Measurements from ENCODE around the gene CEND1. TPM values are rescaled to one million over a fixed set of nuclear protein-coding genes. Genes with fewer than 3 reads are reported as not detected.

CEND1 gene
- total and polyA plus RNA-seq, 2 of the 13 experiments (the other 11 are each of a cell fraction or from before 2014, with no cell fraction given) = not detected

- no peak for TF ChIP-seq MAZ (IDR thresholded peaks at IDR 0.05; ENCODE audit: borderline replicate concordance, low read depth, low read length)
- TF ChIP-seq MAZ (CRISPR knock-in tag; IDR thresholded peaks at IDR 0.05; ENCODE audit: low read depth) = no peak
- no peak for TF ChIP-seq MNT (IDR thresholded peaks at IDR 0.05)
- TF ChIP-seq CENPX (CRISPR knock-in tag; IDR thresholded peaks at IDR 0.05) = no peak
- no peak for TF ChIP-seq SP2 (CRISPR knock-in tag; IDR thresholded peaks at IDR 0.05)
- no peak for TF ChIP-seq RARG (CRISPR knock-in tag; IDR thresholded peaks at IDR 0.05; ENCODE audit: low read depth)
- no peak for TF ChIP-seq ZNF276 (CRISPR knock-in tag; IDR thresholded peaks at IDR 0.05; ENCODE audit: low read depth)
- no peak for TF ChIP-seq TEF (CRISPR knock-in tag; IDR thresholded peaks at IDR 0.05)
- peak; percentile 36; the same call in 1 of the 2 replicates for TF ChIP-seq HOXD1 (CRISPR knock-in tag; IDR thresholded peaks at IDR 0.05)
- TF ChIP-seq FOXJ3 (CRISPR knock-in tag; IDR thresholded peaks at IDR 0.05; ENCODE audit: borderline replicate concordance) = no peak
- no peak for TF ChIP-seq ZBTB46 (CRISPR knock-in tag; IDR thresholded peaks at IDR 0.05; ENCODE audit: borderline replicate concordance)
- no peak for TF ChIP-seq ISX (CRISPR knock-in tag; conservative IDR thresholded peaks at IDR 0.05)
- no peak for TF ChIP-seq ZFP36 (IDR thresholded peaks at IDR 0.05; ENCODE audit: borderline replicate concordance, low read depth, low read length, partially characterized antibody)
Observed at GRCh38 chr11:808427-809286, 18.8 kb upstream of the CEND1 start (continued).

Measured in HepG2 (cell line).